Breast epithelium (tissue), 3 donors: ENCODE results near the gene ADAMTS17.

Experiments used
- POLR2A ChIP-seq: fragments of 450-650 bp; IDR thresholded peaks from one replicate; pipeline ENCODE4 v1.6.1; 2016; ENCODE audit warnings: antibody characterized with exemption, mild to moderate bottlenecking, moderate library complexity
- POLR2AphosphoS5 ChIP-seq, 3 donors: sonication (generic); formaldehyde crosslinking; IDR thresholded peaks; one replicate each; pipeline ENCODE4 v1.6.1; 2017; ENCODE audit warnings: antibody characterized with exemption in 3 of 3
- TF ChIP-seq, protein P1 (sequence below), 3 donors: fragments of 450-650 bp; IDR thresholded peaks; one replicate each; pipeline ENCODE4 v1.5.1; 2016 to 2017; ENCODE audit warnings: antibody characterized with exemption in 3 of 3, mild to moderate bottlenecking in 3 of 3, moderate library complexity in 3 of 3

DNA sequence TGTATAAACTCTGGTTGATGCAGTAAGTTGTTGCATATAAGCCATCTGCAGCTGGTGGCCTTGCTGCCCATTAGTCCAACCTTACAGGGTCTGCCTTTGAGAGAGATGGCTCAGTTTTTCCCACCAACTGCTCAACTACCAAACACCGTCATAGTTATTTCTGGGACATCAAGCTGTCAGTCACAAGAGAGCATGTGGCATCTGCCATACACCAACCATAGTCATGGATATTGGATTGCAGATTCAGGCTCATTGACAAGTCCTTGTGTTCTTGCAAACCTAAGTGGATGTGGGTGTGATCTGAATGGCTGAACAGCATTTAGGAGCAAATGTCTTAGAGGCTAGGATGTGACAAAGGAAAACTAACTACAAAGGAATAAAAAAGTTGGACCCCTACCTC, 137.6 kb downstream of the ADAMTS17 start:
- TF ChIP-seq, protein P1, sequence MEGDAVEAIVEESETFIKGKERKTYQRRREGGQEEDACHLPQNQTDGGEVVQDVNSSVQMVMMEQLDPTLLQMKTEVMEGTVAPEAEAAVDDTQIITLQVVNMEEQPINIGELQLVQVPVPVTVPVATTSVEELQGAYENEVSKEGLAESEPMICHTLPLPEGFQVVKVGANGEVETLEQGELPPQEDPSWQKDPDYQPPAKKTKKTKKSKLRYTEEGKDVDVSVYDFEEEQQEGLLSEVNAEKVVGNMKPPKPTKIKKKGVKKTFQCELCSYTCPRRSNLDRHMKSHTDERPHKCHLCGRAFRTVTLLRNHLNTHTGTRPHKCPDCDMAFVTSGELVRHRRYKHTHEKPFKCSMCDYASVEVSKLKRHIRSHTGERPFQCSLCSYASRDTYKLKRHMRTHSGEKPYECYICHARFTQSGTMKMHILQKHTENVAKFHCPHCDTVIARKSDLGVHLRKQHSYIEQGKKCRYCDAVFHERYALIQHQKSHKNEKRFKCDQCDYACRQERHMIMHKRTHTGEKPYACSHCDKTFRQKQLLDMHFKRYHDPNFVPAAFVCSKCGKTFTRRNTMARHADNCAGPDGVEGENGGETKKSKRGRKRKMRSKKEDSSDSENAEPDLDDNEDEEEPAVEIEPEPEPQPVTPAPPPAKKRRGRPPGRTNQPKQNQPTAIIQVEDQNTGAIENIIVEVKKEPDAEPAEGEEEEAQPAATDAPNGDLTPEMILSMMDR (IDR thresholded peaks at IDR 0.05) = no peak
- no peak for TF ChIP-seq POLR2AphosphoS5 (IDR thresholded peaks at IDR 0.05)
- TF ChIP-seq POLR2A = no peak
